Muscle of back (tissue), 11 donors: ENCODE results near the gene YBX2. TPM values are rescaled to one million over a fixed set of nuclear protein-coding genes. Genes with fewer than 3 reads are reported as not detected.

Experiments used
- DNase-seq, 3 donors: peaks; one replicate each; pipeline versions ENCODE4 v3.0.0 to v3.0.0-alpha.2; 2013
- polyA plus RNA-seq, 10 donors: library from polyadenylated mRNA; unstranded; fragments of 120-200 nt; gene quantifications; one replicate each; pipeline ENCODE4 v1.2.1, GENCODE V29; 2013; ENCODE audit not compliant: insufficient read length in 10 of 10

Gene YBX2
- polyA plus RNA-seq, 10 donors = 1.2 to 4.2 (median 1.9) TPM

GRCh38 chr17:7266784-7267183, 27.7 kb downstream of the YBX2 start:
- DNase-seq = no peak

GRCh38 chr17:7263801-7264078, 30.7 kb downstream of the YBX2 start:
- DNase-seq = no peak

- DNase-seq = peak in 1 of 3 donors; percentile 26
Observed at GRCh38 chr17:7262935-7263800, 31.3 kb downstream of the YBX2 start.

- DNase-seq = no peak
Observed at GRCh38 chr17:7262192-7262934, 32.1 kb downstream of the YBX2 start, which contains the start of gene CLDN7. Gene CLDN7 (minus strand): TSS chr17:7262478. CDS start chr17:7262043, 435 bp downstream.

- DNase-seq = peak in 1 of 3 donors; percentile 31
Observed at GRCh38 chr17:7261379-7262191, 32.9 kb downstream of the YBX2 start.

- peak in 1 of 3 donors; percentile 59 for DNase-seq
Observed at GRCh38 chr17:7260651-7261378, 33.6 kb downstream of the YBX2 start.

- DNase-seq = no peak
Observed at GRCh38 chr17:7260151-7260550, 34.3 kb downstream of the YBX2 start.

GRCh38 chr17:7259555-7259889, 34.9 kb downstream of the YBX2 start:
- DNase-seq = no peak

GRCh38 chr17:7258731-7259554, 35.5 kb downstream of the YBX2 start:
- DNase-seq = no peak

GRCh38 chr17:7256766-7257456, 37.5 kb downstream of the YBX2 start:
- DNase-seq = no peak

- no peak for DNase-seq
Observed at GRCh38 chr17:7254511-7254910, 39.9 kb downstream of the YBX2 start.

- no peak for DNase-seq
Observed at GRCh38 chr17:7253082-7253481, 41.4 kb downstream of the YBX2 start.

- peak; percentile 94 to 98 (median 95) for DNase-seq
Observed at GRCh38 chr17:7252176-7253043, 42.0 kb downstream of the YBX2 start, which contains the start of gene ELP5. Gene ELP5 (plus strand): TSS chr17:7252215. CDS start chr17:7252551, 336 bp downstream.

- peak; percentile 100 for DNase-seq
Observed at GRCh38 chr17:7251661-7252175, 42.7 kb downstream of the YBX2 start, which contains the start of gene CTDNEP1. Gene CTDNEP1 (minus strand): TSS chr17:7251734. CDS start chr17:7251296, 438 bp downstream.

GRCh38 chr17:7250695-7251627, 43.5 kb downstream of the YBX2 start:
- DNase-seq = peak in 2 of 3 donors; percentile 46 to 58

GRCh38 chr17:7249830-7250229, 44.6 kb downstream of the YBX2 start:
- DNase-seq = no peak

GRCh38 chr17:7249214-7249613, 45.2 kb downstream of the YBX2 start:
- no peak for DNase-seq
